NCI-H2227 (cell line): ENCODE measurements around the gene RIPOR2.

ENCODE experiments used
- DNase-seq: peaks from one replicate; lab custom pipeline; 2025; ENCODE audit not compliant: unreplicated experiment; lab: John Stamatoyannopoulos, UW

Gene RIPOR2

GRCh38 chr6:24907919-24908649 is 27.7 kb downstream of the RIPOR2 start:
- no peak for DNase-seq

GRCh38 chr6:24906314-24906713 is 29.4 kb downstream of the RIPOR2 start:
- no peak for DNase-seq

DNA sequence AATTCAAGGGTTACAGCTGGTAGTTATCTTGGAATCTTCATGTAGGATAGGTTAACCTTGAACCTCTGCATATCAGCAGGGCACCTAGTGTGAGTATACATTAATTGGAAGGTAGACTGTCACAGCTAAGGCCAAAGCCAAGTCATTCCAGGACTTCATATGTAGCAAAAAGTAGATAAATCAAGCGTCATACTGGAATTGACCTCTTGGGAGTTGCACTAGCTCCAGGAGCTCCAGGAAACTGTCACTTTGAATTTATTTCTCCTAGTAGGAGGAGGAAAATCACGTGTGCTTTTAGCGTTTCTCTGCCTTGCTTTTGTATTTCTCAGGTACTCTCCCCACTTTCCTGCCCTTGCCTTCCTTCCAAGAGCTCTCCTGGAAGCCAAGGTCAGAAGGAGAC is 30.3 kb downstream of the RIPOR2 start:
- DNase-seq = no peak

DNA sequence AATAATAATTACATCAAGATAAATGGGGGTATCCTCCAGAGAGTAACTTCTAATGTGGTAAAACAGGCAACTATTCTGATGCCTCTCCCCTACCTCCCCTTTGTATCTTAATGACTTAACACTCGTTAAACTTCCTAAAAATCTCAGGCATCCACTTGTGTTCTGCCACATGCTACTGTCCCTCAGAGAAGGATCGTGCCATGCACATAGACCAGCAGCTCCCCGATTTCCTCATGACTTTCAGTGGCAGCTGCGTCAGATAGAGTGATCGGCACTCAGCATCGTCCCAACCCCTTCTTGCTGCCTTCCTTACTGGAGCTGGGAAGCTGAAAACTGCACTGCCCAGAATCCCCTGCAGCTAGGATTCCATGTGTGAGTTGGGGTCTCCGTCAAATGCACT is 32.1 kb downstream of the RIPOR2 start:
- no peak for DNase-seq

GRCh38 chr6:24902782-24903181 is 33.0 kb downstream of the RIPOR2 start:
- no peak for DNase-seq

GRCh38 chr6:24901698-24902328 is 33.9 kb downstream of the RIPOR2 start:
- no peak for DNase-seq

DNA sequence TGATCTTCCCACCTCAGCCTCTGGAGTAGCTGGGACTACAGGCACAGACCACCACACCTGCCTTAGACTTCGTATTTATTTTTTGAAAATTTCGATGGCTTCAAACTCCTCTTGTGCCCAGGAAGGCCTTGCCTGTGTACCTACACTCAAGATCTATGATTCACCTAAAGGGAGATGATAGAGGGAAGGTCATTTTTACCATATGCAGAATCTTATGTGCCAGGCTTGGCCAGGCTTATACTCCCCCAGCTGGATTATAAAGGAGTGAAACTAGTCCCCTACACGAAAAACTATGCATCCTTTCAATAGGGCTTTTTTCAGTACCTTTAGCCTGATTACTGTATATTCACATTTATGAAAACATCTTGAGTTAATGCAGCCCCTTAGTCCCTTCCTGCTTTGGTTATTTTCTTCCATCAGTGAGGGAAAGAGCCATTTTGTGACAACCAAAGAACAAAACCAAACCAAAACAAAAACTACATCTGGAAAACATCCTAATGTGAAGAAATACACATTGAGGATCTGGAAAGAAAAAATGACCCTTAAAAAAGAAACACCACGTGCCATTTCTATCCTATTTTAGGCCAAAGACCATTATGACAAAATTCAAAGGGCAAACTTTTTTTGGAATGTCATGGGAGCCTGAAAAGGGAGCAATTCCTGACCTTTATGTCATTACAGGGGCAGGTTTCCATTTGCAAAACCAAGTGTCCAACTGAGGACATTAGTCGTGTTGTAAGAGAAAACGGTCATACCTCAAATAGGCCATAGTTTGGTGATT is 34.7 kb downstream of the RIPOR2 start:
- no peak for DNase-seq

DNA sequence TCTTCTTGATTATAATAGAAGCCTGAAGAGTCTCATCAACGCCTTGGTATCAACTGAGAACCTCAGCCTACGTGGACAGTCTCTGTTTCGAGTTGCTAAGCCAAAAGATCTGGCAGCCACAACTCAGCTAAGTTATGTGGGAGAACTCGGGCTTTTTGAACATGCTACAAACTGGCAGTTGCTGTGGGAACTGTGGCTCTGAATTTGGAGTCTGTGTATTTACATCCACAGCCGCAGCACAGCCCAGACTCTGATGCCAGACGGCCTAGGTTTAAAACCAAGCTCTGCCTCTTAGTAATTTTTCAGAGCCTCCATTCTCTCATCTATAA is 35.8 kb downstream of the RIPOR2 start:
- no peak for DNase-seq

GRCh38 chr6:24899136-24899996 is 36.4 kb downstream of the RIPOR2 start:
- no peak for DNase-seq

- DNase-seq = no peak
Observed at GRCh38 chr6:24898676-24899075, 37.1 kb downstream of the RIPOR2 start.

DNA sequence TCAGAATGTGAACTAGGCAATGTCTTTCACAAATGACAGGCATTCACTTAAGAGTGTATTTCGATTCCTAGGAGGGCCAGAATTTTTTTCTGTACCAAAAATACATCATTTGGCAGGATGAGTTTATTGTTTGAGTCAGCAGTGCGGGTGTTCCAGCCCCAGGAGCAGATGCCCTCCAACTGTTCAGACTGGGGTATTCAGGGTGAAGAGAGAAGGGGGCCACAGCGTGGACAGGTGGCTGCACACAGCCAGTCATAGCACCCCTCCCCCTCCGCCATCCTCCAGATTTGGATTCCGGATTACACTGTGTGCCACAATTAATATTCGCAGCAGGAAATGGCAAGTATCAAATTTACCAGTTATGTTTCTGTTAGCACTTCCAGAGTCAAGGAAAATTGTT is 38.6 kb downstream of the RIPOR2 start:
- no peak for DNase-seq

GRCh38 chr6:24893342-24893850 is 42.4 kb downstream of the RIPOR2 start:
- DNase-seq = no peak

DNA sequence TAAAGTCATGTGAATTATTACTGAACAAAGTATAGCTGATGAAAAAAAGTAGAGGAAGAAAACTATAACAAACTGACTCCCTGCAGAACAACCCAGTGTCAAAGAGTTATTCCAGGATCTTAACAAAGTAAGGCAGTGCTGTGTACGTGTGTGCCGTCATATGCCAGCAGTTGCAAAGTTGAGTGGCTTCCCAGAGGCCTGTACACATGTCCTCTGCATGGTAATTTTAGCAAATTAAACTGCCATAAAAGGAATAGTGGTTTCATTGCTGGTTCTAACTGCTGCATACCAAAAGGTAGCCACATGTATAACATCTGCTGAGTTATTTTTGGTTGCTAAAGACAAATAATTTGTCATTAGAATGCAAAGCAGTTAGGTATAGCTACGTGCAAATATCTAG is 44.8 kb downstream of the RIPOR2 start:
- DNase-seq = no peak

DNA sequence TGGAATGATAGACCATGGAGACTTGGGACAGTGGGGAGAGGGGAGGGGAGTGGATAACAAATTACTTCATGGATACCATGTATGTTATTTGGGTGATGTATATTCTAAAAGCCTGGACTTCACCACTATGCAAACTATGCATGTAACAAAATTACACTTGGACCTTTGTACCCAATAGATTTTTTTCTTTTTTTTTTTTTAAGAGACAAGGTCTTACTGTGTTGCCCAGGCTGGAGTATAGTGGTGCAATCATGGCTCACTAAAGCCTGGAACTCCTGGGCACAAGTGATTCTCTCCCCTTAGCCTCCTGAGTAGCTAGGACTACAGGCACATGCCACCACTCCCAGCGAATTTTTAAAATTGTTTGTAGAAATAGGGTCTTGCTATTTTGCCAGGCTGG is 45.3 kb downstream of the RIPOR2 start:
- DNase-seq = no peak

- DNase-seq = peak; percentile 17
Observed at GRCh38 chr6:24888715-24889370, 46.9 kb downstream of the RIPOR2 start.

DNA sequence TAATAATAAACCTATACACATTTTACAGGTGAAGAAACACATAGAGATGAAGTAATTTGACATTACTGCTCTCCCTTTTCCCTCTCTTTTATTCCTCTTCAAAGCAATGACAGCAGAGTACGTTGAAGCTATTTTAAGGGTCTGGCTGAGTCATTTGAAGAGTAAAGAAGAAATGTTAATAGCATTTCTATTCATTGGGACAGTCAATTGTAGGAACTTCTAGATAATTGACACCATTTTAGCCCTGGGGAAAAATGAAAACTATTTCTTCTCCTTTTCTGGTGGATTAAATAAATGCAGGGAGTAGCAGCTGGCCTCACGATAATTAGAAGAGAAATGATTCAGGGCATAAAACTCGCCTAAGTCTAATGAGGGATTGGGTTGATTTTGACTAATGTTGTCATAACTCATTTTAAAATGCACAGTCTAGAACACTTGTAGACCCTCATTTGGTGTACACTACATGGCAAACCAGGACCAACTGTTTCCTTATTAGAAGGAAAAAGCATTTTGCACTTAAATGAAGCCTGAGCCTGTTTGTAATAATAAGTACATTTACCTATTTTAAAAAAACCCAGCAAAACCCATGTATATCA is 48.1 kb downstream of the RIPOR2 start:
- no peak for DNase-seq

- DNase-seq = no peak
Observed at GRCh38 chr6:24883618-24884017, 52.1 kb downstream of the RIPOR2 start.

DNA sequence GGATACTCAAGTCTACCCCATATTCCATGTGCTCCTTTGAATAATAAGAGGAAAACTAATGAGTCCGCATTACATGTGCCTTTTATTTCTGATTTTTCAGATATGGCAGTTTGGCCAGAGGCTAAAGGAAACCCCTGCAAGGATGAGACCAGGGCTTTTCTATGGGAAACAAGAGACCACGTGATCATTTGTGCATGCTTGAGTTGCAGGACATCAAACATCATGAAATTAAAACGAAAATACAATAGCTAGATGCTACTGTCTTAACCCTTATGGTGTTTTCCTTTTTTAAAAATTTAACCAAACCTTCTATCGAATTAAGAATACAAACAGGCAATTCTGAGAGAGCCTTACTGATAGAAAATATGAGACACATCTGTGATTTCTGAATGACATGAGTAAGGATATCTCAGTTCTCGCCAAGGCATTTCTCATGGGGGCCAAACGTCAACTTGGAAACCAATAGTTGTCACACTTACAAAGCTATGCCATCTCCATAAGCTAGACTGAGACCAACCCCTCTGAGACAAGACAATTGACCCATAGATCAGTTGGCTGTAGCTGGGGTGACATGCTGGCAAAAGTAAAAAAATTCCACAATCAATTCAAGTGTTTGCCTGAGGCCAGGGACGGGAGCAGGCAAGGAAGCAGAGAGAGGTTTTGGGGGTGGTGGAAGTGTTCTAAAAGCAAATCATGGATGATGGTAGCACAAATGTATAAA is 52.8 kb downstream of the RIPOR2 start:
- no peak for DNase-seq

- DNase-seq = no peak
Observed at GRCh38 chr6:24882295-24882694, 53.5 kb downstream of the RIPOR2 start.

- no peak for DNase-seq
Observed at GRCh38 chr6:24881376-24881775, 54.4 kb downstream of the RIPOR2 start.
